GM18907 (cell line): Measurements from ENCODE around the gene SRPK2.
A peak's percentile ranks its signal among the peaks of the same experiment; 100 is the strongest.
"Not testable (repeated sequence)": the region's sequence is repeated elsewhere in the genome, so short reads cannot be mapped to it uniquely, and the experiment has no call there.

Source experiments
- ATAC-seq: cut with Tn5 transposase; IDR thresholded peaks from one replicate; pipeline ENCODE4 v1.9.1; 2021; ENCODE audit warnings: mild to moderate bottlenecking, moderate library complexity; ENCODE audit not compliant: unreplicated experiment

Gene SRPK2

DNA sequence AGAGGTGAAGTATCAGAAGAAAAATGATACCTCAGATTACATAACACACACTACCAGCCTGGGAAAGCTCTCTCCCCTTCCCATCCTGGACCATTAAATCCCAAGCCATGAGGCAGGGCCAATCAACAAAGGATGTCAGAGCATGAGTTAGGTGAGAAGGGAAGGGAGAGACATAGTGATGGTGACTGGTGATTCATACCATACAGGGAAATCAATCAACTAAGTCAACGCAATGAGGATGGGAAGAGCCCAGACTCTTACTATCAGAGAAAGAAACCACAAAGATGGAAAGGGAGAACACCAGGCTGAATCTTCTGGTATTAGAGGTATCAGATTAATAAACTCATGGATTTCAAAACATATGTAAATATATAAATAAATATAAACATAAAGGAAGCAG is 189.3 kb downstream of the SRPK2 start:
- ATAC-seq: no peak

DNA sequence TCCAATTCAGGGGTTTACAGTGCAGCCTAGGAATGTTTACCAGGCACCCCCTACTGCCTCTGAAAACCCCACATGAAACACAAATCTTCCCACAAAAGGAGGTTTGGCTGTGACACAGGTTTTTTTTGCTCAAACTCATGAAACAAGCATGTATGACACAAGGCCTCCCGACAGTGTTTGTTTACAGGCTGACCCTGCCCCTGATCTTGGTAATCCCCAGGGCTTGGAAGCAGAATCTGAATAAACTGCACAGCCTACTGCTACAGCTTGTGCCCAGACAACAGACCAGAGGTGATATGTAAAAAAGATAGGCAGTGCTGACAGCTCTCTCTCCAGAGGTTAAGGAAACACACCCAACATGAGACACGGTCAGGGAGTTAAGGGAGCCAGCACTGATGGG is 190.5 kb downstream of the SRPK2 start:
- ATAC-seq: no peak

DNA sequence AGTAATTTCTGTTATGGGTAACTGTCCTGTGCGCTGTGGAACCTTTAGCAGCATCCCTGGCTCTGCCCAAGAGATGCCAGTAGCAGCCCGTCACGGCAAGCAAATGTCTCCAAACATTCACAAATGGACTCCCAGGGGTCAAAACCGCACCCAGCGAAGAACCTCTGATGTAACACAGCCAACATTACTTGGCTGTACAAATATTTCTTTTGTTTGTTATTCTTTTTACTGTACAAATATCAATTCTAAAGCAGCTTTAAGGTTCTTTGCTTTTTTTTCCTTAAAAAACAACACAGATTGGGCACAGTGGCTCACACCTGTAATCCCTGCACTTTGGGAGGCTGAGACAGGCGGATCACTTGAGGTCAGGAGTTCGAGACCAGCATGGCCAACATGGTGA is 192.2 kb downstream of the SRPK2 start:
- no peak for ATAC-seq

DNA sequence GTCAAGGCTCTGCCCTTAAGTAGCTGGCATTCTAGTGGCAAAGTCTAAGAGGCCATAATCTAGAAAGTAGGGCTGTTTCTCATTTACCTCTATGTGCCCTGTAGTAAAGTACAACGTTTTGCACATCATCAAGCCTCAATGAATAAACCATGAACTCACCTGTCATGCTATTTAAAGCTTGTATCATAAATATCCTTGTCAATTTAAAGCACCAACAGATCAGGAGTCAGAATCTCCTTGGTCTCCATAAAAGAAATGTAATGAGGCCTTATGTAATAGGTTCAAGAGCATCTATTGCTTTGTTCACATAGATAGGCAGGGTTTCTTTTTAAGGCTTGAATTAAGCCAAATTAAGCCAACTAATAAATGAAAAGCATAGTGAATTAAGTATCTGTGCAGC is 192.8 kb downstream of the SRPK2 start:
- no peak for ATAC-seq

DNA sequence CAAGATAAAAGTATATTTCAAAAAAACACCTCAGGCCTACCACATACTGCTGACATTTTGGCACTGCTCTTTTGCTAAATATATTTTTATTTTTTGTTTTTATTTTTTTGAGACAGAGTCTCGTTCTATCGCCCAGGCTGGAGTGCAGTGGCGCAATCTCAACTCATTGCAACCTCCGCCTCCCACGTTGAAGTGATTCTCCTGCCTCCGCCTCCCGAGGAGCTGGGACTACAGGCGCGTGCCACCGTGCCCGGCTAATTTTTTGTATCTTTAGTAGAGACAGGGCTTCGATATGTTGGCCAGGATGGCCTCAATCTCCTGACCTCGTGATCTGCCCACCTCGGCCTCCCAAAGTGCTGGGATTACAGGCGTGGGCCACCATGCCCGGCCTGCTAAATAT is 193.8 kb downstream of the SRPK2 start:
- not testable (repeated sequence) for ATAC-seq

DNA sequence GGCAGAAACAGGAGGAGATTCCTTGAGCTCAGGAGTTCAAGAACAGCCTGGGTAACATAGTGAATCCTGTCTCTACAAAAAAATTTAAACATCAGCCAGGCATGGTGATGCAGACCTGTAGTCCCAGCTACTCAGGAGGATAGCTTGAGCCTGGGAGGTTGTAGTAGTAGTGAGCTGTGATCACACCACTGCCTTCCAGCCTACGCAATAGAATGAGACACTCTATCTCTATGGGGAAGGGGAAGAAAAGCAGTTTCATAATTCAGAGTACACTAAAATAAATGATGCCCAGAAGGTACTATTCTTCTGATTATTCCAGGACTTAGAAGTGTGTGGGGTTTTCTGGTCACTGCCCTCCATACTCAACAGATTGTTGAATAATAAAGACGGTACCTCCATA is 197.4 kb downstream of the SRPK2 start:
- no peak for ATAC-seq

DNA sequence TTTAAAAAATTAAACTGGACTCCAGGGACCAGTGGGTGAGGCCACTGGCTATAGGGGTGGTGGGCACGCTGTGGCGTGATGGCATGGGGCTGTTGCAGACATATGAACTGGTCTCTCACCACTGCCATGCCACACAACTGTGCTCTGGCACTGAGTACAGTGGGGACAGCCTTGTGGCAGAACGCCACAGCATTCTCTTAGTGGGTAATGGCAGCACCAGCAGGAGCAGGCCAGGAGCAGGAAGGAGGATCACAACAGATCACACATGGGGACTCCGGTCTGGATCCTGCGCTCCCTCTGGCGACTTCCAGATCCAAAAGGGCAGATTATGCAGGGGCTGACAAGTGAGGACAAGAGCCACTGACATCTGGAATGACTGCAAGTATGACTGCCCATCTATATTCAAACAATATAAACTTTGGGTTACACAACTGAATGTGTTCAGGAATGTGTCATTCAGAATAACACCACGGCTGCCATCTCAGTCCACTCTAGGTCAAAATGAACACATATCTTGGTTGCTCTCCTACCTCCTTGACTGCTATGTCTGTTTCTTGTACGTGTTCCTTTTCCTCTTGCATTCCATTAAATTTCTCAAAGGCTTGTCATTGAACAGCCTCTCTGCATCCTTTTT is 198.7 kb downstream of the SRPK2 start:
- no peak for ATAC-seq

DNA sequence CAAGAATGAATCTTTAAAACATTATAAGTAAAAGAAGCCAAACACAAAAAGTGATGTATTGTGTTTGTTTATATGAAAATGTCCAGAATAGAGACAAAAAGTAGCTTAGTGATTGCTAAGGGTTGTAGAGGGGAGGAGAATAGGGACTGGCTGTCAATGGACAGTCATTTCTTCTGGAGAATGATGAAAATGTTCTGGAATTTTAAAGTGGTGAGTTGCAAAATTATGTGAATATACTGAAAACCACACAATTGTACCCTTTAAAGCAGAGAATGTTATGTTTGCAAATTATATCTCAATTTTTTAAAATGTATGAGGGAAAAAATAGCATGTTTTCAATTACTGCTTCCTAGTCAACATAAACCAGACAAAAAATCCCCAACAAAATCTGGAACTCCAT is 200.5 kb downstream of the SRPK2 start:
- ATAC-seq: no peak

DNA sequence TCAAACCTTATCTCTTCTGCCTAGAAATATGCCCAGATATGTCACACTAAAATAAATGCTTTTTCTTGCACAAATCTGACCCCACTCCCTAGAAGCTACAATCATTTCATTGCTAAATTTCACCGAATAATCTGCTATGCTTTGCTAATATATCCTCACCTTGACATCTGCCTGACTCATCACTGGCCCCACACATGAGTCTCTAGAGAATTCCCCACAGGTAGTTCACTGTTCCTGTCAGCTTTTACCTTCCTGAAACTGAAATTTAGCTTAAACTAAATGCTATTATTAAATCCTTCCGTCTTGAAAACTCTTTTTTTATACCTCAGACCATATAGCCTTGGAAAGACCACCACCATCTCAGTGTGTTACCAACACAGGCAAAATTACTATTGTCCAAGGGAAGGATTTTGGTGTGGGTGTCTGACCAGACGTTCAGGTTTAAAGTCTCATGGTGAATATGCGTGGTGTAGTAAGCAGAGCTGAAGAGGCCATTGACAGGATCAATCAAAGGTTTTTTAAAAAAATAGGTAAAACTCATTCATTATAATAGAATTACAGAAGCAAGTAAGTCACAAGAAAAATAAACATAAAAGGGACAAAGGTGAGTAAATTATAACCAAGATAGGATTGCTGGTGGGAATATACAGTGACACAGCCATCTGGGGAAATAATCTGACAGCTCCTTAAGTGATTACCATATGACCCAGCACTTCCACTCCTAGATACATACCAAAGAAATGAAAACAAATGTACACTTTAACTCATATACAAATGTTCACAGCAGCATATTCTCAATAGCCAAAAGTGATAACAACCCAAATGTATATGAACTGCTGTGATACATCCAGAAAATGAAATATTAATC is 201.2 kb downstream of the SRPK2 start:
- ATAC-seq: peak; percentile 52

DNA sequence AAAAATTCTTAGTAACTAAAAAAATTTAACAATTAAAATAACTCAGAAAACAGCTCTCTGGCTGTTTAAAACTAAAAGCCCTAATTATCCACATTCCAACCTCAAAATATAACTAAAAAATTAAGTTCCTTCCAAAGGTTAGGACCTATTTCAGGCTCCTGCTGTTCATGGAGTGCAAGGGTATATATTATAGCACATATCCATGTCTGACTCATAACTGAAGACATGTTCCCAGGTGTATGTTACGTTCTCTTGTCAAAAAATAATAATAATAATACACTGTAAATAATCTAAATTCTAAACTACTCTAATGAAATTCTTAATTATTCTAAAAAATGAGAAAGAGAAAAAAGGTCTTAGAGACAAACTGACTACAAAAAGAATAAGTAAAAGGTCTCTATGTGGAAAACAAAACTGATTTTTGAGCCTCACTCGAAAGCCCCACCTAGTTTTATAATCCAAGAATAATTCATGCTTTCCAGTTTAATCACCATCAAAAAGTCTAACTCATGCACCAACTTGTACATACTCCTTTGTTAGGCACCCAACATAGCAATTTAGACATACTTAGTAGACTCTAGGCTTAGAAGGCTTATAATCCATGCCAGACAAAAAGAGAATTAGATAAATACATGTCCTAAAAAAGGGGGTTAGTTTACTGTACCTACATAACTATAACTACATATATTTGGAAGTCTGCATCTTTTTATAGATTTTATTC is 203.3 kb downstream of the SRPK2 start:
- ATAC-seq: no peak

DNA sequence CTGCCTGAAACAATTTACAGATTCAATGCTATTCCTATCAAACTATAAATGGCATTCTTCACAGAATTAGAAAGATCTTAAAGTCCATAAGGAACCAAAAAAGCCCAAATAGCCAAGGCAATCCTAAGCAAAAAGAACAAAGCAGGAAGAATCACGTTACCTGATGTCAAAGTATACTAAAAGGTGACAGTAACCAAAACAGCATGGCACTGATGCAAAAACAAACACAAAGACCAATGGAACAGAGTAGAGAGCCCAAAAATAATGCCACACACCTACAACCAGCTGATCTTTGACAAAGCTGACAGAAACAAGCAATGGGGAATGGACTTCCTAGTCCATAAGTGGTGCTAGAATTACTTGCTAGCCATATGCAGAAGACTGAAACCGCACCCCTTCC is 208.7 kb downstream of the SRPK2 start:
- ATAC-seq: no peak

DNA sequence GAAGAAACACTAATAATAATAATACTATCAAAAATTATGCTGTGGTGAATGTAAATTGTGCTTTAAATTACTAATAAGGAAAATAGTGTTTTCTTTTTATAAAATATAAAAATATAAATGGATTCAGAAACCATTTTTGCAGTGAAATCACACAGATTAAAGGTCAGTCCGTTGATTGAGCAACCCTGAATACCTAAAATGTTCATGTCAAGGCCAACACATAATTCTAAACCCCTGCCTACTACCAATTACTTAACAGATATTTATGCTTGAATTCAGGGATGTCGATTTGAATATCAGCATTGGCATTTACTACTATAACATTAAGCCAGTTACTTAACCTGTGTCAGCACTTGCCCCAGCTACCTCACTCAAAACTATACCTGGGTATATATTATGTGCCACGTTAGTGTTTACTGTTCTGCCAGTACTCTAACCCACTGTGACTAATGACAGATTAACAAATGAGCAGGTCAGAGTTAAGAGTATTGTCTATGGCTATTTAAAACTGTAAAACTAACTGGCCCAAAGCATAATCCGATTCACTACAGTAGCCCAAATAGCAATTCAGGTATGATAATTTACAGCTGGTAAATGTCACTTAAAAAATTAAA is 209.7 kb downstream of the SRPK2 start:
- no peak for ATAC-seq

DNA sequence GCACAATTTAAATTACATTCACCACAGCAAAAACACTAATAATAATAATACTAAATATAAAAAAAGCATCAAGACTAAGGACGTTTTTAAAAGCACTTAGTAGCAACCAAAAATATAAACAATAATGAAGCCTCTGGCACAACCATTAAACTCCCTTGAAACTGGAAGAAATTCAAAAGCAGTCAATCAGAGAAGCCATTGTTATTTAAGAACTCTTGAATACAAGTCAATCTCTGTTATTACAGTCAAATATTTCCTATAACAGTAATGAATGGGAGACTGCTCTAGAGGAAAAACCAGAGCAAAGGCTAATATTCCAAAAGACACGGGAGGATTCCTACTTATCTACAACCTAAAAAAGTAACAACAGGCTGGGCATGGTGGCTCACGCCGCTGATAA is 210.5 kb downstream of the SRPK2 start:
- no peak for ATAC-seq

DNA sequence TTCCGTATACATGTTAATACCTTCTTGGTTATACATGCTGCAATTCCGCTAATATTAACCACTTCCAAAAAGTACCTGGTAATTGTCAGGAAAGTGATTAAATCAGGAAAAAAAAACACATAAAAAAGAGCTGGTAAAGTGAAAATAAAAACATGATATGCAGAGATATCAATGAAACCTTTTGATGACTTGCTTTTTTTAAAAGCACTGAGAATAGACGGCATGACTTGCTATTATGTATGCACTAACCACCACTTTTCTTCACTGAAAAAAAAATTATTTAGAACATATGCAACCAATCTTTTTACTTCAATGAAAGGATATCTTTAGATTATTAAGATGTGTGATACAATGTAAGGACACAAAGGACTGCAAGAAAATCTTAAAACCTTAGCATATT is 211.7 kb downstream of the SRPK2 start:
- ATAC-seq: no peak

DNA sequence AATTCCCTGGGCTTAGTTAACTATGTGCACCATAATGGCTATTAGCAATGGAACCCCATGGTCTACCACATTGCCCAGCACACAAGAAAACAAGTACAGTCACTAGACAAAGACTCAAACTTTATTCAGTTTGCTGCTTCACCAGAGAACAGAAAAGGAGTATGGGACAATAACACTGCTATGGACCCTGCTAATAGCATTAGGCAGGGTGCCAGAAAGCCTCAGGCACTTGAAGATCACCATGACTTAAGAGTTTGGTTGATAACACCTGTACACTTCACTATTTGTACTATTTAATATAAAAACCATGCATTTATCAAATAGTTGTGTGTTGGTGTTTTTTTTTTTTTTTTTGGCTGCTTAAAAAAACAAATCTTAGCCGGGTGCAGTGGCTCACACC is 215.1 kb downstream of the SRPK2 start:
- no peak for ATAC-seq

DNA sequence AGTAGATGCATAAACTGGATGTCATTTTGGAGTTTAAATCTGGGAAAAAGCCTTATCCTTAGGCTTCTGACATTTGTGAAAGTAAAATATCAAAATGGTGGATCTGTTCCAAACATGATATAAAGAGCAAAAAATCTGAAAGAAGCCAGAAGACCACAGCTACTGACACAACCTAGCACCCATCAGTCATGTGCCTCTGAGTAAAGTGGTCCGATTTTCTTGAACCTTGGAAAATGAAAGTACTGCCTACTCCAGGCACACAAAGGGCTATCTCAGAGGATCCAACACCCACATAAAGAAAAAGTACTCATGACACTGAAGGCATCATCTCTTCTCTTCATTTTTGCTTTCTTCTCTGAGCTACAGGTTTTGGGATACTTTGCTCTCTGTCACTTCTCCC is 224.0 kb downstream of the SRPK2 start:
- no peak for ATAC-seq

DNA sequence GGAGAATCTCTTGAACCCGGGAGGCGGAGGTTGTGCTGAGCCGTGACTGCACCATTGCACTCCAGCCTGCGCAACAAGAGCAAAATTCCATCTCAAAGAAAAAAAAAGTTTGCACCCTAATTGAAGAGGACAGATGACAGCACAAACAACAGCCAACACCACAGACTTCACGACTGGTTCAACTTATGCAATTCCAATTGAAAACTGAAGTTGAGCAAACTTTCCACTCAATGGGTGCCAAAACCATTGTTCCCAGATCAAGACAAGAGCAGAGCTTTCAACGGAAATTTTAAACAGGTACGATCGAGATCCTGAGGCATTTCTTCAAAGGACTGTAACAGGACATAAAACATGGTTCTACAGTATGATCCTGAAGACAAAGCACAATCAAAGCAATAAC is 225.0 kb downstream of the SRPK2 start:
- no peak for ATAC-seq

DNA sequence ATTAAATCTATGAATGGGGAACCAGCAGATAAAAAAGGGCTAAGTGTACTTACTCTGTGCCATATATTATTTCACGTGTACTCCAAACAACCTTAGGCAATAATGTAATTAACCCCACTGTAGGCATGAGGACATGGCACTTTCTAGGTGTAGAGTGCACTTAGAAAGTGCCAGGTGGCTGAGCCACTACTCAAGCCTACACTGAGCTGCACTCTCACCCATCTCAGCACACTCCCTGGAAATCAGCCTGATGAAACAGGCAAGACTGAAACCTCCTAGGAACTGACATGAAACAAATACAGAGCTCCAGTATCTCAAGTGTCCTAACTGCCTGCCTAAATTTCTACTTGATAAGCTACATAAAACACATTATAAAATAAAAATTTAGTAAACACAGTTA is 227.4 kb downstream of the SRPK2 start:
- no peak for ATAC-seq

DNA sequence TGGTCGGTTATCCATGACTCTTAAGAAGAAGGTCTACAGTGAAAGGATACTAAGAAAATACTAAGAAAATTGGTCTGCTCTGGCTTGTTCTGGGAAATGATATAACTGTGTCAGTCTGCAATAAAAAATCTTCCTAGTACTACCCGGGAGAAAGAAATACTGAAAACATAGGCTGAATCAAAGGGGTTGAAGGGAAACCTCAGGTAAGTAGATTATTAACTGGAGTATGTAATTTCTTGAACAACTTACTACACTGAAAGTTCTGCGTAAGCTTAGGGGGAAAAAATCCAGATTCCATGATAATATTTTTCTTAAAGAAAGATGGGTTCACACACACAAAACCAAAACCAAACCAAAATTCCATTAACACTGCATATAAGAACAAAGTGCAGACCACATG is 231.4 kb downstream of the SRPK2 start:
- peak; percentile 65 for ATAC-seq

DNA sequence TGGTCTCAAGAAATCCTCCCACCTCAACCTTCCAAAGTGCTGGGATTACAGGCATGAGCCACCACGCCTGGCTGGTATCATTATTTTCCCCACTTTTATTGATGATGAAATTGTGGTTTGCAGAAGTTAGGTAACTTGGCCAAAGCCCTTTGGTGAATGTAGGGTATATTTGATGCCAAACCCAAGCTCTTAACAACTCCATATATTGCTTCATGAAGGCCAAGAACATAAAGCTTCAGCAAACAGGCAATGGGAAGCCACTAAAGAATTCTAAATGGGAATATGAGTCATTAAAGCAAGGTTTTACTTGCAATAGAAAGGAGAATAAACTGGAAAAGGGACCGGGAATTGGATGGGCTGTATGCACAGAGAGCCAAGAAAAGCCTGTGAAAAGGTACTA is 232.0 kb downstream of the SRPK2 start:
- ATAC-seq: no peak

DNA sequence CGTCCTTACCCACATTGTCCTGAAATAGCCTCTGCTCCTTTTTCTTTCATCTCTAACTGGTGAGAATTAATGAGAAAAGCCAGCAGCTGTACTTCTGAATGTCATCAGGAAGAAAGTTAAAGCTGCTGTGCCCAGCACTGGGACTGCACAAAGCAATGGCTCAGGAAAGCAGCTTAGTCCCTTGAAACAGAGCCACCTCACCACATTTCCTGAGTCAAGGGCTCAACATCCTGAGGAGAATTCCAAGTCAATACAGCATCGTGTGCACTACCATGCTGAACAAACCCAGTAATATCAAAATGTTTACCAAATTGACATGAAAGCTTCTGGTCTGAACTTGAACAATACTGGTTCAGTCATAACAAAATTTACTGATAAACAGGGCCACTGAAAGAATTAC is 234.6 kb downstream of the SRPK2 start:
- ATAC-seq: no peak

DNA sequence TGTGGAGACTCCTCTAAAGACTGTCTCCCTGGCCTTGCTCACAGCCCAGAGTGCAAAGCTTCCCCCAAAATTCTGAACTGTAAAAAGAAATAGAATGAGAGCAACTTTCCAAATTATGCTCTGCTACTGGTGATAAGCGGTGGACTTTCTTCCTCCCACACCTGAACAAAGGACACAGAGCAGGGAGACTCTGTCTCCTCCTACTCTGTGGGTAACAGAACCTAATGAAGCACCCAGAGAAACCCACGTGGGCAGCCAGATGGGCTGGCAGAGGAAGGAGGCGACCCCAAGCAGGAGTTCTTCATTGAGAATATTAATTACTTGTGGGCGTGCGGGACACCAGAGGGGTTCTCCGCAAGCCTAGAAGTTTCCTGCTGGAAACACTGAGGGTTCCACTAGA is 235.2 kb downstream of the SRPK2 start:
- ATAC-seq: no peak
